Activated CD8-positive, alpha-beta T cell treated with anti-CD3 and anti-CD28 coated beads, Interleukin-2, amount 10 ng/mL, durations not matched to agents 7 days and 5 days (primary cell): ENCODE data around the gene EIPR1. TPM values are rescaled to one million over a fixed set of nuclear protein-coding genes. Genes with fewer than 3 reads are reported as not detected.
"Not testable (repeated sequence)": the region's sequence is repeated elsewhere in the genome, so short reads cannot be mapped to it uniquely, and the experiment has no call there.

Source experiments
- ATAC-seq: fragments of 150-1000 bp; cut with Tn5 transposase; one replicate; pipeline ENCODE4 v1.10.0; 2021; ENCODE audit warnings: moderate library complexity
- CTCF ChIA-PET: fragments of 350-600 bp; sonication (Branson Sonifier 250); formaldehyde crosslinking; loops from one replicate; lab custom pipeline; 2021; ENCODE audit warnings: antibody characterized with exemption; lab: Charles Lee
- POLR2A ChIA-PET: fragments of 350-600 bp; sonication (Branson Sonifier 250); formaldehyde crosslinking; loops from one replicate; lab custom pipeline; 2021; ENCODE audit warnings: antibody characterized with exemption; lab: Charles Lee
- DNase-seq: peaks from one replicate; pipeline ENCODE4 v3.0.0-alpha.2; 2020
- H3K27ac Mint-ChIP-seq: one replicate; pipeline ENCODE4 v1.8.0; 2021; ENCODE audit warnings: mild to moderate bottlenecking, mixed read lengths
- H3K27me3 Mint-ChIP-seq: one replicate; pipeline ENCODE4 v1.8.0; 2021; ENCODE audit warnings: low read depth, mixed read lengths
- H3K36me3 Mint-ChIP-seq: one replicate; pipeline ENCODE4 v1.8.0; 2021; ENCODE audit warnings: low read depth, mixed read lengths
- H3K4me1 Mint-ChIP-seq: one replicate; pipeline ENCODE4 v1.8.0; 2021; ENCODE audit warnings: low read depth, mixed read lengths
- H3K4me3 Mint-ChIP-seq: one replicate; pipeline ENCODE4 v1.8.0; 2021; ENCODE audit warnings: mild to moderate bottlenecking, mixed read lengths
- H3K9me3 Mint-ChIP-seq: one replicate; pipeline ENCODE4 v1.8.0; 2022; ENCODE audit warnings: mixed read lengths; ENCODE audit not compliant: insufficient read depth
- total RNA-seq, 2 experiments: library from RNA; stranded (reverse); gene quantifications; one replicate each; pipeline ENCODE4 v1.2.3, GENCODE V29; 2021

The EIPR1 gene
- total RNA-seq, 2 experiments from 2014 or later, result 38.9 to 41.4 TPM

DNA sequence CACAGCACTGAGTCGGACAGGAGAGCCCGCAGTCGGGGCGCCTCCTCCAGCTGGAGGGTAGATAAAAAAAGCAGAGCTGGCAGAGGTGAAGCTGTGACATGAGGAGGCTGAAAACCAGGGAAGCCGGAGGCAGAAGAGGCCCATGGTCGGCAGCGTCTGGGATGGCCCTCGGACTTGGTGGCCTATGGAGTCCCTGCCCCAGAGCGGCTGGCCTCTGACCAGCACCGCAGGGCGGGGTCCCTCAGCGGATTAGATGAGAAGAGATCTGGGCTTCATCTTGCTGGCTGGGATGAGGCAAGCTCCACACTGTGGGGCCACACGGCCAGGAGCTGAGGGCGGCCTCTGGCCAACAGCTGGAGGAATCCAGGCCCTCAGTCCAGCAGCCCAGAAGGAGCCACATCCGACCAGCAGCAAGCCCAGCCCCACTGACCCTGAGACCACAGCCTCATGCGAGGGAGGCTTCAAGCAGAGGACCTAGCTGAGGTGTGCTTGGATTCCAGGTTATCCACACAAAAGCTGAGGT is 174.1 kb downstream of the EIPR1 start:
- no peaks in the 10 kb centered on the region for H3K27me3 Mint-ChIP-seq
- ATAC-seq (no peak), DNase-seq (no peak)
- H3K27ac Mint-ChIP-seq, result no peak overlapping the region
- peaks cover 7% of the 10 kb centered on the region for H3K4me1 Mint-ChIP-seq
- no peak overlapping the region for H3K4me3 Mint-ChIP-seq
- H3K36me3 Mint-ChIP-seq, result peaks cover 2% of the 10 kb centered on the region
- no peaks in the 10 kb centered on the region for H3K9me3 Mint-ChIP-seq
- ChIA-PET CTCF (no interaction called here), POLR2A (interaction anchor here (0.5 kb wide), 1 partner anchor 176 kb away, joined by 3 read pairs; the partner anchor contains the start of gene TRAPPC12)

DNA sequence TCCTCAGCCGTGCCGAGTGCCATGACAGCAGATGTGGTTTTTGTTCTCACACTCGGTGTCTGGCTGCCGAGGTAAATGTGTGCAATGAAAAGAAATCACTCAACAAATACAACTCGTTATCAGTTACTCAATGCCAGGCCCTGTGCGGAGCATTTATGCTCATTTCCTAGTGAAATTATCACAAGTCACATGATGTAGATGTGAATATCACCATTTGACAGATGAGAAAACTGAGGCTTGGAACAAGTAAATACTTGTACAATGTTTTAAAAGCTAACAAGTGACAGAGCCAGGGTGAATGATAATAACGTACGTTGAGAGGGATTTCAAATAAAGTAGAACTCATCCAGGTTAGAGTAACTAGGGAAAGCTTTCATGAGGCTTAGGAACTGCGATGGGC is 174.7 kb downstream of the EIPR1 start:
- Mint-ChIP-seq H3K4me3 (no peak overlapping the region), H3K27ac (no peak overlapping the region), H3K4me1 (peaks cover 7% of the 10 kb centered on the region), H3K27me3 (no peaks in the 10 kb centered on the region), H3K36me3 (peaks cover 2% of the 10 kb centered on the region), H3K9me3 (no peaks in the 10 kb centered on the region)
- ChIA-PET POLR2A (no interaction called here), CTCF (interaction anchor here (0.7 kb wide), 1 partner anchor 100 kb away, joined by 3 read pairs; no protein-coding TSS in a partner anchor)
- no peak for DNase-seq
- ATAC-seq, result no peak

DNA sequence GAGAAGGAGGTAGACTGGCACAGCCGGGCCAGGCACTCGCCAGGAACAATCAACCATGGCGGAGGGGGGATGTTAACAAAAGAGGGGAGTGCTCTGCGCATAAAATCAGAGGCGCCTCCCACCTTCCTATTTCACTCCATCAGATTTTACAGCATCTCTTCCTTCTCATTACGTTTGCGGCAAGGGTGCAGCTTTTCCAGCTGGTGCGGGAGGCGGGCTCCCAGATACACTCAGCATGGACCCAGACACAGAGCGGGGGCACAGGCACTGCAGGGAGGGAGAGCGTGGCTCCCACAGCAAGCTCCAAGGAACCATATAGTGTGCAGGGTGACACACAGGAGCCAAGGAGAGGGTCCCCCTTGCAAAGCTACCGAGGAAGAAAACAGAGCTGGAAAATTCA is 176.3 kb downstream of the EIPR1 start:
- CTCF ChIA-PET, result no interaction called here
- no peak for ATAC-seq

DNA sequence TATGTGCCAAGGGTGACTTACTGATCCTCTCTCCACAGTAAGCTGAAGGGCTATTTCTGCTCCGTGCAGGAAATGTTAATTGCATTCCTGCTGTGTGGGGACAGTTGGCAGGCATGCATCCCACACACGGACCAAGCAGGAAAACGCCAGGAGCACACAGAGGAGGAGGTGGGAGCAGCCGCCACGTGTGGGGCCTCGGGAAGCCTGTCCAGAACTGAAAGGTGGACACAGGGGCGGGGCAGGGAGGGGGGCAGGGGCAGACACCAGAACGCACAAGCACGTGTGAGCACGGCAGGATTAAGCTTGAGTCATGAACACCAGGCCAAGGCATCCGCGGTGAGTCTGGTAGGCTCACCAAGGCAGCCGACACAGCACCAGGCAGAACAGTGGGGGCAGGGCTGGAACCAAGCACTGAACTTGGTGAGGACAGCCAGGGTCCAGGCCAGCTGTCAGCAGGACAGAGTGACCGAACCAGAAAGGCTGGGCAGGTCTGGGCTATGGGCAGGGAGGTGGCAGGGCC is 177.1 kb downstream of the EIPR1 start:
- Mint-ChIP-seq H3K4me3 (no peak overlapping the region), H3K27me3 (no peaks in the 10 kb centered on the region)

More for the DNA sequence above, 176.3 kb downstream of the EIPR1 start:
- peaks cover 8% of the 10 kb centered on the region for H3K4me1 Mint-ChIP-seq
- H3K36me3 Mint-ChIP-seq, result peaks cover 2% of the 10 kb centered on the region
- H3K27me3 Mint-ChIP-seq, result no peaks in the 10 kb centered on the region
- H3K27ac Mint-ChIP-seq, result no peak overlapping the region
- no peak overlapping the region for H3K4me3 Mint-ChIP-seq
- DNase-seq, result no peak
- POLR2A ChIA-PET, result no interaction called here
- no peaks in the 10 kb centered on the region for H3K9me3 Mint-ChIP-seq

DNA sequence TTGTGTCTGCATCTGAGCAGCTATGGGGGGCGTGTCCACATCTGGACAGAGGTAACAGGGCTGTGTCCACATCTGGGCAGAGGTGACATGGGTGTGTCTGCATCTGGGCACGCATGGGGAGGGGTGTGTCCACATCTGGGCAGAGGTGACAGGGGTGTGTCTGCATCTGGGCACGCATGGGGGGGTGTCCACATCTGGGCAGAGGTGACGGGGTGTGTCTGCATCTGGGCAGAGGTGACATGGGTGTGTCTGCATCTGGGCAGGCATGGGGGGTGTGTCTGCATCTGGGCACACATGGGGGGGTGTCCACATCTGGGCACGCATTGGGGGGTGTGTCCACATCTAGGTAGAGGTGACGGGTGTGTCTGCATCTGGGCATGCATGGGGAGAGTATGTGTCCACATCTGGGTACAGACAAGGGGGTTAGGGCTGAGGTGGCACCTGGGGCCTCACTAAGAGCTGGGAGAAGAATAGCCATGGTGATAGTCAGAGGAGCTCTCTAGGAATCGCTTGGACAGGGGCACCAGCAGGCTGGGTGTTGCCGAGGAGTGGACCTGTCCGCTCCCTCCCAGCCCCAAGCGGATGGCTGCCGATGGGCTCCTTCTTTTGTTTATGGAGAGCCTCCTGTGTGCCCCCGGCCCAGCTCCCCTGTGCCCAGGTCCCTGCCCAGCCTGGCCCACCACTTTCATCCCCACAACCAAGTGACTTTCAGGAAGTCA is 177.8 kb downstream of the EIPR1 start:
- ATAC-seq (no peak), DNase-seq (no peak)
- Mint-ChIP-seq H3K4me3 (no peak overlapping the region), H3K27ac (no peak overlapping the region), H3K36me3 (peaks cover 4% of the 10 kb centered on the region), H3K9me3 (no peaks in the 10 kb centered on the region), H3K27me3 (no peaks in the 10 kb centered on the region), H3K4me1 (peaks cover 10% of the 10 kb centered on the region)
- ChIA-PET CTCF (no interaction called here), POLR2A (no interaction called here)

More for the DNA sequence above, 177.1 kb downstream of the EIPR1 start:
- H3K9me3 Mint-ChIP-seq, result no peaks in the 10 kb centered on the region
- H3K27ac Mint-ChIP-seq, result no peak overlapping the region
- ChIA-PET POLR2A (no interaction called here), CTCF (no interaction called here)
- DNase-seq, result no peak
- H3K4me1 Mint-ChIP-seq, result peaks cover 10% of the 10 kb centered on the region
- no peak for ATAC-seq
- H3K36me3 Mint-ChIP-seq, result no peaks in the 10 kb centered on the region

DNA sequence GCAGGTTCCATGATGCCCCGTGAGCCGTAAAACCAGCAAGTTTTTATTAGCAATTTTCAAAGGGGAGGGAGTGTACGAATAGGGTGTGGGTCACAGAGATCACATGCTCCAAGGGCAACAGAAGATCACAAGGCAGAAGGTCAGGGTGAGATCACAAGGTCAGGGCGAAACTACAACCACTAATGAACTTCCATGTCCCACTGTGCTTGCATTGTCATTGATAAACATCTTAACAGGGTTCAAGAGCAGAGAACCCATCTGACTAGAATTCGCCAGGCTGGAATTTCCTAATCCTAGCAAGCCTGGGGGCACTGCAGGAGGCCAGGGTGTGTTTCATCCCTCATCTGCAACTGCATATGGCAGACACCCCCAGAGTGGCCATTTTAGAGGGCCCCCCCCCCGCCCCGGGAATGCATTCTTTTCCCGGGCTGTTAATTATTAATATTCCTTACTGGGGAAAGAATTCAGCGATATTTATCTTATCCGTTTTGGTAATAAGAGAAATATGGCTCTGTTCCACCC is 178.9 kb downstream of the EIPR1 start:
- ATAC-seq, H3K9me3 Mint-ChIP-seq, H3K27me3 Mint-ChIP-seq, H3K4me3 Mint-ChIP-seq, H3K4me1 Mint-ChIP-seq, POLR2A ChIA-PET, DNase-seq, H3K27ac Mint-ChIP-seq, H3K36me3 Mint-ChIP-seq: not testable (repeated sequence)
- CTCF ChIA-PET, result interaction anchor here (0.7 kb wide), 1 partner anchor 54 kb away, joined by 3 read pairs; no protein-coding TSS in a partner anchor

DNA sequence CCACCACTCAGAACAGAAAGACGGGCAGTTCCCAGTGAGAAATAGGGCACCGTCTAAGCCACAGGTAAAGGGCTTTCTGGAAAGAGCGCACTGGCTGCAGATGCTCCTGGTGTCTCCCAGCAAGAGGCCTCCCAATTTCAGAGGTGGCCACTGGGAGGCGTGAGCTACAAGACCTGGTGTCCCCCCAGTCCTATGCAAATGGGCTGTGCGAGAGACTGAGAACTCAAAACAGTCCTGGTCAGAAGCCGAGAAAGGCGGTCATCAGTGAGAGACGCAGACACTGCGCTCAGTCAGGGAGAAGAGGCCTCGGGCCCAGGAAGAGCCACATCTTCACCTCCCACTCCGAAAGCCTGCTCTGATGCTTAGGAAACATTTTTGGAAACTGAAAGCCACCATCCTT is 179.5 kb downstream of the EIPR1 start:
- no peaks in the 10 kb centered on the region for H3K9me3 Mint-ChIP-seq
- ChIA-PET POLR2A (no interaction called here), CTCF (interaction anchor here (0.7 kb wide), 1 partner anchor 55 kb away, joined by 3 read pairs; no protein-coding TSS in a partner anchor)
- no peak for ATAC-seq
- no peak overlapping the region for H3K4me3 Mint-ChIP-seq
- H3K27ac Mint-ChIP-seq, result no peak overlapping the region
- H3K36me3 Mint-ChIP-seq, result peaks cover 6% of the 10 kb centered on the region
- DNase-seq, result no peak
- H3K27me3 Mint-ChIP-seq, result no peaks in the 10 kb centered on the region
- peaks cover 10% of the 10 kb centered on the region for H3K4me1 Mint-ChIP-seq

DNA sequence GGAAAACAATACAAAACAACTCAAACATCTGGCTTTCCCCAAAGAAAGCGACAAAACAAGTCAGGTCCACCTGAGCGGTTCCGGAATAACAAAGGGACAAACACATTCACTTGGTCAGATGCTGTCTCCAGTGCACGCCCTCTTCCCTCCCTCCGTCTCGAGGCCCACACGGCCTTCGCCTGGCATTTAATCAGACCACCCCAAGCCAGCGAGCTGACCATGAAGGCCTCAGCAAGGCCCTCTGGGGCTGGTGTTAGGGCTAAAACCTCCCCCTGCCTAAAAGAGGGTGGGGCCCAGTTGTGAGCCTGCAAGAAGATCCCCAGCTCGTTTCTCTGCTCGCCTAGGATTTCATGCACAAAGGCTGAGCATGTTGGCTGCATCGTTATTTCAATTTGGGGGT is 180.3 kb downstream of the EIPR1 start:
- no peak for DNase-seq
- ATAC-seq, result no peak
- CTCF ChIA-PET, result no interaction called here
- Mint-ChIP-seq H3K27me3 (no peaks in the 10 kb centered on the region), H3K27ac (no peak overlapping the region), H3K4me3 (no peak overlapping the region), H3K36me3 (peaks cover 11% of the 10 kb centered on the region), H3K4me1 (peaks cover 10% of the 10 kb centered on the region), H3K9me3 (no peaks in the 10 kb centered on the region)
- POLR2A ChIA-PET, result no interaction called here

DNA sequence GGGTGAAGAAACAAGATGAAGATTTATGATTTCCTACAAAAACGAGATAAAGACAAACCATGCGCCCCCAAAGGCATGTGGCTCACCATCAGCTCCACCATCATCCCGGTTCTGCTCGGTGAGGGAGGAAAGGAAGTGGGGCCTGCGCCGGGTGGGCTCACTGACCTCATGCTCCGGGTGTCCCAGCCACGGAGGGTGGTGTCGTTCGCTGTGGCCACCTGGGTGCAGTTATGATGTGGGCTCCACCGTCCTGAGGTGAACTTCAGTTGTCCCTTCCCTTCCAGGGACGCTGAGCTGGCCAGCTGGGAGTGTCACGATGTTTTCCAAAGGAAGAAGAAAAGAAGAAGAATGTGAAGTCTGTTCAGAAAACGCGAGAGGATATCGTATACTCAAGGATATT is 180.9 kb downstream of the EIPR1 start:
- H3K27ac Mint-ChIP-seq, result no peak overlapping the region
- ChIA-PET POLR2A (no interaction called here), CTCF (no interaction called here)
- DNase-seq (no peak), ATAC-seq (no peak)
- no peak overlapping the region for H3K4me3 Mint-ChIP-seq
- H3K27me3 Mint-ChIP-seq, result no peaks in the 10 kb centered on the region
- H3K4me1 Mint-ChIP-seq, result peaks cover 10% of the 10 kb centered on the region
- H3K36me3 Mint-ChIP-seq, result peaks cover 11% of the 10 kb centered on the region
- H3K9me3 Mint-ChIP-seq, result no peaks in the 10 kb centered on the region

DNA sequence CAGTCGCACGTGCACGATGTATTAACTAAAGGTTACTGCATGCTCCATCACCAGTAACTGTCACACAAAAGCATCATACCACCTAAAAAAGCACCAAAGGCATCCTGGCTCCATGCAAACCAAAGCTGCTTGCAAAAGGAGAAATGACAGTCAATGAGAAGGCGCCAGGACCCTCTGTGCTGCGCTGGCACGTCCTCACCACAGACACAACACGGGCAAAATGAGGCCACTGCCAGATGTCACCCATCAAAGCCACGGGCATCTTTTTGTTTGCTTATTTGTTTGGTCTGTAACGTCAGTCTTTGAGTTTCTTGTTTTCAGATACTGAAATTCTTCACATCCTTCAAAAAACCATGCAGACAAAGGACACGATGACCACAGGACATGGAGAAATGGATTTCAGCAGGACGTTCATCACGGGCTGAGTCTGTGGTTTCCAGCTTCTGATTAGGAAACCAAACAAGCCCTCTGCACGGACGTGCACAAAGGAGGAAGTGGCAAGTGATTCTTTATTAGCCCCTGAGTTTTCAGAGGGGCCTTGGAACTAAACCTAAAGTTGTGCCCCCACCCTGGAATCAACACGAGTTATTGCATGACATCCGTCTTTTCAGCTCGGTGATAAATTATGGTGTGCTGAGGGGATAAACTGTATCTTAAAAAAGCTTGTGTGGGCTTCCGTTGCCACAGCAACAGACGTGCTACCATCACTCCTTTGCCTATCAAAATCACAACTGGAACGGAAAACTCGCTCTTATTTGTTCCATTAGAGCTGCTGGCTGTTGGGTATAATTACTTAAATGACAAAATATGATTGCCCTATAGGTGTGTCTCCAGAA is 181.8 kb downstream of the EIPR1 start:
- Mint-ChIP-seq H3K4me1 (peaks cover 10% of the 10 kb centered on the region), H3K4me3 (no peak overlapping the region), H3K9me3 (no peaks in the 10 kb centered on the region), H3K36me3 (peaks cover 11% of the 10 kb centered on the region), H3K27ac (no peak overlapping the region), H3K27me3 (no peaks in the 10 kb centered on the region)
- POLR2A ChIA-PET, result no interaction called here
- ATAC-seq (no peak), DNase-seq (no peak)
- CTCF ChIA-PET, result no interaction called here

DNA sequence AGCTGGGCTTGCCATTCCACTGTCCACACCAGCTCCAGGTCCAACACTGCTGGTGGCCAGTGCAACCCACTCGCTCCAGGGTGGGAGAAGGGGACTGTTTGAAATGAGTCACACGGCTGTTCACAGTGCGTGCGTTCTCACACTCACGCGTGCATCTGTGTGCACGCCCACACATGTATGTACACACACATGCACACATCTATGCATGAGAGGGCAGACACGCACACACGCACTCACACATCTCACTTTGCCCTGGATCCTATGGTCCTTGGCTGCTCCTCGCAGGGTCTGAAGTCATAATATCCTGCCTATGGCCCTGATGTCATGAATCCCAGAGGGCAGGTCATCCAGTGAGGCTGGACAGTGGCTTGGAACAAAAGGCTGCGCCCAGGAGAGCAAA is 182.8 kb downstream of the EIPR1 start:
- DNase-seq (no peak), ATAC-seq (no peak)
- Mint-ChIP-seq H3K4me3 (no peak overlapping the region), H3K27me3 (no peaks in the 10 kb centered on the region), H3K36me3 (peaks cover 13% of the 10 kb centered on the region), H3K4me1 (peaks cover 8% of the 10 kb centered on the region), H3K27ac (no peak overlapping the region), H3K9me3 (no peaks in the 10 kb centered on the region)
- ChIA-PET CTCF (no interaction called here), POLR2A (no interaction called here)
